Hematopoietic multipotent progenitor cell treated with erythropoietin and hydrocortisone succinate and interleukin-3 and kit ligand, for 17 days (in vitro differentiated cells): Measurements from ENCODE around the gene MT1X.
"Not testable (repeated sequence)": the region's sequence is repeated elsewhere in the genome, so short reads cannot be mapped to it uniquely, and the experiment has no call there.

Experiments
- DNase-seq: peaks from one replicate; pipeline ENCODE4 v3.0.0-alpha.2; 2015; ENCODE audit warnings: low spot score

Gene MT1X

GRCh38 chr16:56710181-56710737 lies 28.0 kb downstream of the MT1X start:
- no peak for DNase-seq

DNA sequence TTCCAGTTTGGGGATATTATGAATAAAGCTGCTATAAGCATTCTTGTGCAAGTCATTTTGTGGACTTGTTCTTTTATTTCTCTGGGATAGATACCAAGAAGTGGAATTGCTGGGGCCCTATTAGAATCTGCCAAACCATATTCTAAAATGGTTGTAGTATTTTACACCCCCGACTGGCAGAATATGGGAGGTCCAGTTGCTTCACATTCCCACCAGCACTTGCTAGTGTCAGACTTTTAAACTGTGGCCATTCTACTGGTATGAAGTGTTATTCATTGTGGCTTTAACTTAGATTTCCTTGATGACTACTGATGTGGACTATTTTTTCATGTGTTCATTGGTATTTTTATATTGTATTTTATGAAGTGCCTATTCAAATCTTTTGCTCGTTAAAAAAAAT lies 29.6 kb downstream of the MT1X start:
- DNase-seq = no peak

DNA sequence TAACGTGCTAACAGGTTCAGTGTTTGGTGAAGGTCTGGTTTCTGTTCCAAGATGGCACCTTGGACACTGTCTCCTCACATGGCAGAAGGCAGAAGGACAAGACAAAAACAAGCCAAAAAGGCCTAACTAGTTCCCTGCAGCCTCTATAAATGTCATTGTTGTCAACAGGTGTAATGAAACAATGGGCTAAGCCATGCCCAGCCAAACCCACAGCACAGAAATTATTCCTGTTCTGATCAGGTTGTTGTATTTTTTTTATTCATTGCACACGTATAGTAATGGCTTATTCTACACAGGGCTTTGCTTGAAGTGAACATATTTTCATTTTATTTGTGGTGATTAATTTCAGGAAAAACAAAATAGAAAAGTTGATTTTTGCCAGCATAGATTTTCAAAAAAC lies 31.5 kb downstream of the MT1X start:
- no peak for DNase-seq

DNA sequence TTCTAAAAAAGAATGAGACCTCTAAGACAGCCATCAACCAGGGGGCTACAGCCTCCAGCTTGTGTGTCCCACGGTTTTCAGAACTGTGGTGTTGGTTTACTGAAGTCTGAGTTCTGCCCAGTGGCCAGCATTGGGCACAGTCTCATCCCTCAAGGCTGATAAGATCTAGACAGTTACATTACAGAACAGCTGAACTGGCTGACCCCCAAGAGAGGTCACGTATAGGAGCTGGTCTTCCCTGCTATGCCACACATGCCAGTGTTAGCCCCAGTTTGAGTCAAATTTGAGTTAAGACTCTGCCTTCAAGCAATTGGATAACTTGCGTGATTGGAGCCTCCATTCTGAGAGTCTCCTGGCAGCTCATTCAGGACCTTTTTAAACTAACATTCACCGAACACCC lies 32.9 kb downstream of the MT1X start:
- DNase-seq = no peak

GRCh38 chr16:56716761-56717160 lies 34.5 kb downstream of the MT1X start:
- DNase-seq = no peak

- not testable (repeated sequence) for DNase-seq
These were observed 35.3 kb downstream of the MT1X start for GRCh38 chr16:56717532-56717931.

GRCh38 chr16:56722200-56722842 lies 40.1 kb downstream of the MT1X start:
- DNase-seq = no peak

- no peak for DNase-seq
These were observed 41.9 kb downstream of the MT1X start for GRCh38 chr16:56724191-56724590.

- DNase-seq = no peak
These were observed 44.0 kb downstream of the MT1X start for GRCh38 chr16:56726283-56726682.

DNA sequence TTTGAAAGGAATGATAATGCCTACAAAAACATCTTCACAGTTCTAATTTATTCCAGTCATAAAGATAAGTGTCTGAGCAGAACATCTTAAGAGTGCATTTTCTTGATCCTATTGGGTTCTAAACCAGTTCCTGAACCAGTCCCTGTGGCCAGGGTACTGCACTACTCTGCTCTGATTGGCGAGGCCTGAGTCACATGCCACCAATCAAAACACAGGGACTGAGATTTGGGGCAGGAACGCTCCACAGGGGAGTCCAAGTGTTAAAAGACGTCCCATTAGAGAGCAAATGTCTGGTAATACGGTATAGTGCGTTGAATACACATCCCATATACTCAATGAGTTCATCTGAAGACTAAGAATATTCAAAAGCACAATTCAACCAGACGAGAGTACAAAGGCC lies 44.7 kb downstream of the MT1X start:
- no peak for DNase-seq

- no peak for DNase-seq
These were observed 45.8 kb downstream of the MT1X start for GRCh38 chr16:56728027-56728426.

DNA sequence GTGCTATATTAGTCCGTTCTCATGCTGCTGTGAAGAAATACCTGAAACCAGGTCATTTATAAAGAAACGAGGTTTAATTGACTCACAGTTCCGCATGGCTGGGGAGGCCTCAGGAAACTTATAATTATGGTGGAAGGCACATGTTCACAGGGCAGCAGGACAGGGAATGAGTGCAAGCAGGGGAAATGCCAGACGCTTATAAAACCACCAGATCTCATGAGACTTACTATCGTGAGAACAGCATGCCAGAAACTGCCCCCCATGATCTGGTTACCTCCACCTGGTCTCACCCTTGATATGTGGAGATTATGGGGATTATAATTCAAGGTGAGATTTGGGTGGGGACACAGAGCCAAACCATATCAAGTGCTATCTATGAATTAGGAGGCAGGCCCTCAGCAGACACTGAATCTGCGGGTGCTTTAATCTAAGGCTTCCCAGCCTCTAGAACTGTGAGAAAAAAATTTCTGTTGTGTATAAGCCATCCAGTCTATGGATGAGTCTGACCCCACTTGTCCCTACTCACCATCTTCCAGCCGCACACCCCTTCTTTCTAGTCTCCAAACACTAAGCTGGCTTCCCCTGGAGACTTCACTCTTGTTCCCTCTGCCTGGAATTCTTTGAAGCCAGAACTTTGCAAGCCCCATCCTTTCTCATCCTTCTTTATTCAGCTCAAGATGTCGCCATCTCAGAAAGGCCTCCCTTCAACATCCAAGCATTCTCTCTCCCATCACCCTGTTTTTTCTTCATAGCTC lies 46.9 kb downstream of the MT1X start:
- DNase-seq = no peak

GRCh38 chr16:56729735-56730662 lies 47.7 kb downstream of the MT1X start, which contains the start of gene NUP93:
Gene NUP93, plus strand, starts transcription at chr16:56730129. Its CDS starts 18,119 bp downstream, at chr16:56748248.
- peak; percentile 90 for DNase-seq

GRCh38 chr16:56732366-56732765 lies 50.1 kb downstream of the MT1X start:
- no peak for DNase-seq

- no peak for DNase-seq
These were observed 50.6 kb downstream of the MT1X start for GRCh38 chr16:56732832-56733231.
